ENCODE data around the gene ZNF280B. TPM values are rescaled to one million over a fixed set of nuclear protein-coding genes. Genes with fewer than 3 reads are reported as not detected.

Gene ZNF280B
- total RNA-seq, 2 experiments from 2014 or later = 2.9 to 5.3 TPM

GRCh38 chr22:22531770-22532546, 23.4 kb upstream of the ZNF280B start:
- TF ChIP-seq, protein P1, sequence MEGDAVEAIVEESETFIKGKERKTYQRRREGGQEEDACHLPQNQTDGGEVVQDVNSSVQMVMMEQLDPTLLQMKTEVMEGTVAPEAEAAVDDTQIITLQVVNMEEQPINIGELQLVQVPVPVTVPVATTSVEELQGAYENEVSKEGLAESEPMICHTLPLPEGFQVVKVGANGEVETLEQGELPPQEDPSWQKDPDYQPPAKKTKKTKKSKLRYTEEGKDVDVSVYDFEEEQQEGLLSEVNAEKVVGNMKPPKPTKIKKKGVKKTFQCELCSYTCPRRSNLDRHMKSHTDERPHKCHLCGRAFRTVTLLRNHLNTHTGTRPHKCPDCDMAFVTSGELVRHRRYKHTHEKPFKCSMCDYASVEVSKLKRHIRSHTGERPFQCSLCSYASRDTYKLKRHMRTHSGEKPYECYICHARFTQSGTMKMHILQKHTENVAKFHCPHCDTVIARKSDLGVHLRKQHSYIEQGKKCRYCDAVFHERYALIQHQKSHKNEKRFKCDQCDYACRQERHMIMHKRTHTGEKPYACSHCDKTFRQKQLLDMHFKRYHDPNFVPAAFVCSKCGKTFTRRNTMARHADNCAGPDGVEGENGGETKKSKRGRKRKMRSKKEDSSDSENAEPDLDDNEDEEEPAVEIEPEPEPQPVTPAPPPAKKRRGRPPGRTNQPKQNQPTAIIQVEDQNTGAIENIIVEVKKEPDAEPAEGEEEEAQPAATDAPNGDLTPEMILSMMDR (conservative IDR thresholded peaks at IDR 0.05; ENCODE audit: low read length) = no peak
- TF ChIP-seq EZH2phosphoT487 (IDR thresholded peaks at IDR 0.05; ENCODE audit: borderline replicate concordance, low read depth, low read length) = no peak

DNA sequence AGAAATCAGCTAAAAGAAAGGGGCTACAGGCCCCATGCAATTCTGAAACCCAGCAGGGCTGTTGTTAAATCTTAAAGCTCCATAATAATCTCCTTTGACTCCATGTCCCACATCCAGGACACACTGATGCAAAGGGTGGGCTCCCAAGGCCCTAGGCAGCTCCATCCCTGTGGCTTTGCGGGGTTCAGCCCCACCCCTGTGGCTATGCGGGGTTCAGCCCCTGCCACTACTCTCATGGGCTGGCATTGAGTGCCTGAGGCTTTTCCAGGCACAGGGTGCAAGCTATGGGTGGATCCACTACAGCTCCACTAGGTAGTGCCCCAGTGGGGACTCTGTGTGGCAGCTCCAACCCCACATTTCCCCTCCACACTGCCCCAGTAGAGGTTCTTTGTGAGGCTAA, 20.2 kb upstream of the ZNF280B start:
- ChIA-PET CTCF (ENCODE audit: unreplicated experiment) (no interaction called here), POLR2A (no interaction called here)
- Histone ChIP-seq H3K4me2 (ENCODE audit: low read length) (no peak overlapping the region), H3K27ac (ENCODE audit: low read depth, low read length, poor library complexity, severe bottlenecking) (no peak overlapping the region), H3K36me3 (ENCODE audit: insufficient read depth, low read length) (no peaks in the 10 kb centered on the region), H2AFZ (ENCODE audit: low read length) (no peak overlapping the region), H3K79me2 (ENCODE audit: insufficient read depth, low read depth, low read length) (no peaks in the 10 kb centered on the region), H3K4me3 (ENCODE audit: low read depth, low read length, poor library complexity, severe bottlenecking) (no peak overlapping the region), H3K9me2 (ENCODE audit: insufficient read depth, low read length) (no peaks in the 10 kb centered on the region), H3K9me3 (ENCODE audit: low read length) (no peaks in the 10 kb centered on the region), H3K4me1 (ENCODE audit: insufficient read depth, low read length, poor library complexity, severe bottlenecking) (peaks cover 9% of the 10 kb centered on the region), H4K20me1 (ENCODE audit: insufficient read depth, low read length) (no peaks in the 10 kb centered on the region)
- no TSS peak for BruUV-seq (replicated peaks)
- no peak for DNase-seq (ENCODE audit: low spot score)
- TF ChIP-seq, protein P1 (conservative IDR thresholded peaks at IDR 0.05; ENCODE audit: low read length) = no peak
- TF ChIP-seq EZH2phosphoT487 (IDR thresholded peaks at IDR 0.05; ENCODE audit: borderline replicate concordance, low read depth, low read length) = no peak
- intact Hi-C loops (cut with micrococcal nuclease; ENCODE audit: unreplicated experiment) = no loop called here

More at GRCh38 chr22:22531770-22532546, 23.4 kb upstream of the ZNF280B start:
- Histone ChIP-seq H4K20me1 (ENCODE audit: insufficient read depth, low read length) (no peaks in the 10 kb centered on the region), H3K79me2 (ENCODE audit: insufficient read depth, low read depth, low read length) (no peaks in the 10 kb centered on the region), H2AFZ (ENCODE audit: low read length) (no peak overlapping the region), H3K4me1 (ENCODE audit: insufficient read depth, low read length, poor library complexity, severe bottlenecking) (no peaks in the 10 kb centered on the region), H3K9me3 (ENCODE audit: low read length) (no peaks in the 10 kb centered on the region), H3K4me3 (ENCODE audit: low read depth, low read length, poor library complexity, severe bottlenecking) (no peak overlapping the region), H3K4me2 (ENCODE audit: low read length) (no peak overlapping the region), H3K9me2 (ENCODE audit: insufficient read depth, low read length) (no peaks in the 10 kb centered on the region), H3K27ac (ENCODE audit: low read depth, low read length, poor library complexity, severe bottlenecking) (no peak overlapping the region), H3K36me3 (ENCODE audit: insufficient read depth, low read length) (no peaks in the 10 kb centered on the region)
- intact Hi-C loops (cut with micrococcal nuclease; ENCODE audit: unreplicated experiment) = no loop called here
- POLR2A ChIA-PET = no interaction called here
- no peak for DNase-seq (ENCODE audit: low spot score)
- CTCF ChIA-PET (ENCODE audit: unreplicated experiment) = no interaction called here
- BruUV-seq (replicated peaks) = no TSS peak

GRCh38 chr22:22527312-22527711, 18.8 kb upstream of the ZNF280B start:
- no TSS peak for BruUV-seq (replicated peaks)
- no peaks in the 10 kb centered on the region for H3K9me2 ChIP-seq (ENCODE audit: insufficient read depth, low read length)
- H3K4me3 ChIP-seq (ENCODE audit: low read depth, low read length, poor library complexity, severe bottlenecking) = no peak overlapping the region
- H3K9me3 ChIP-seq (ENCODE audit: low read length) = no peaks in the 10 kb centered on the region
- no peaks in the 10 kb centered on the region for H4K20me1 ChIP-seq (ENCODE audit: insufficient read depth, low read length)
- intact Hi-C loops (cut with micrococcal nuclease; ENCODE audit: unreplicated experiment) = no loop called here
- no peaks in the 10 kb centered on the region for H3K79me2 ChIP-seq (ENCODE audit: insufficient read depth, low read depth, low read length)
- ChIA-PET POLR2A (no interaction called here), CTCF (ENCODE audit: unreplicated experiment) (no interaction called here)
- H2AFZ ChIP-seq (ENCODE audit: low read length) = no peak overlapping the region
- H3K36me3 ChIP-seq (ENCODE audit: insufficient read depth, low read length) = no peaks in the 10 kb centered on the region
- H3K4me2 ChIP-seq (ENCODE audit: low read length) = no peak overlapping the region
- H3K4me1 ChIP-seq (ENCODE audit: insufficient read depth, low read length, poor library complexity, severe bottlenecking) = peaks cover 9% of the 10 kb centered on the region
- no peak overlapping the region for H3K27ac ChIP-seq (ENCODE audit: low read depth, low read length, poor library complexity, severe bottlenecking)
- TF ChIP-seq EZH2phosphoT487 (IDR thresholded peaks at IDR 0.05; ENCODE audit: borderline replicate concordance, low read depth, low read length) = no peak
- TF ChIP-seq, protein P1 (conservative IDR thresholded peaks at IDR 0.05; ENCODE audit: low read length) = no peak
- DNase-seq (ENCODE audit: low spot score) = no peak

All from OCI-LY7 (cell line).